Ramos (cell line): Measurements from ENCODE around the gene DGCR6L.
"Not testable (repeated sequence)": the region's sequence is repeated elsewhere in the genome, so short reads cannot be mapped to it uniquely, and the experiment has no call there.

Source experiments
- in situ Hi-C: fragments of 300-500 bp; cut with MboI; formaldehyde crosslinking; loops from one replicate; pipeline ENCODE4 v1.14.3; 2022; ENCODE audit warnings: low sequenced_read_pairs; ENCODE audit not compliant: unreplicated experiment

The DGCR6L gene

GRCh38 chr22:20310773-20311172, 9.1 kb downstream of the DGCR6L start:
- in situ Hi-C loops, result not testable (repeated sequence)

- in situ Hi-C loops, result not testable (repeated sequence)
Measured at GRCh38 chr22:20310180-20310579, 9.7 kb downstream of the DGCR6L start.

GRCh38 chr22:20308806-20309650, 10.8 kb downstream of the DGCR6L start:
- in situ Hi-C loops, result not testable (repeated sequence)

- in situ Hi-C loops, result not testable (repeated sequence)
Measured at GRCh38 chr22:20307448-20308447, 12.1 kb downstream of the DGCR6L start.

GRCh38 chr22:20306646-20307447, 13.0 kb downstream of the DGCR6L start:
- in situ Hi-C loops, result not testable (repeated sequence)

GRCh38 chr22:20305894-20306645, 13.8 kb downstream of the DGCR6L start:
- in situ Hi-C loops, result no loop called here

GRCh38 chr22:20305230-20305893, 14.5 kb downstream of the DGCR6L start:
- in situ Hi-C loops, result not testable (repeated sequence)

- in situ Hi-C loops, result no loop called here
Measured at GRCh38 chr22:20304646-20305045, 15.2 kb downstream of the DGCR6L start.

GRCh38 chr22:20303229-20303534, 16.7 kb downstream of the DGCR6L start:
- in situ Hi-C loops, result not testable (repeated sequence)

GRCh38 chr22:20302438-20303228, 17.2 kb downstream of the DGCR6L start:
- in situ Hi-C loops, result no loop called here

- in situ Hi-C loops, result no loop called here
Measured at GRCh38 chr22:20299746-20300136, 20.1 kb downstream of the DGCR6L start.

- in situ Hi-C loops, result no loop called here
Measured at GRCh38 chr22:20298803-20299745, 20.8 kb downstream of the DGCR6L start.

GRCh38 chr22:20298110-20298802, 21.6 kb downstream of the DGCR6L start:
- in situ Hi-C loops, result no loop called here

- in situ Hi-C loops, result no loop called here
Measured at GRCh38 chr22:20297414-20298109, 22.3 kb downstream of the DGCR6L start.

GRCh38 chr22:20296598-20296997, 23.3 kb downstream of the DGCR6L start:
- in situ Hi-C loops, result no loop called here
